GM19395 (cell line): ENCODE measurements around the gene C14orf93.
"Not testable (repeated sequence)": the region's sequence is repeated elsewhere in the genome, so short reads cannot be mapped to it uniquely, and the experiment has no call there.

Experiments
- ATAC-seq: cut with Tn5 transposase; IDR thresholded peaks from one replicate; pipeline ENCODE4 v1.9.1; 2021; ENCODE audit warnings: mild to moderate bottlenecking, moderate library complexity; ENCODE audit not compliant: unreplicated experiment

The C14orf93 gene

GRCh38 chr14:22977684-22978486, 32.1 kb downstream of the C14orf93 start:
- no peak for ATAC-seq

- no peak for ATAC-seq
Observed at GRCh38 chr14:22977434-22977683, 32.6 kb downstream of the C14orf93 start.

- ATAC-seq = no peak
Observed at GRCh38 chr14:22976620-22977433, 33.1 kb downstream of the C14orf93 start.

- ATAC-seq = no peak
Observed at GRCh38 chr14:22974530-22975313, 35.2 kb downstream of the C14orf93 start.

- no peak for ATAC-seq
Observed at GRCh38 chr14:22973217-22974032, 36.5 kb downstream of the C14orf93 start.

- no peak for ATAC-seq
Observed at GRCh38 chr14:22972313-22972930, 37.5 kb downstream of the C14orf93 start.

GRCh38 chr14:22971152-22971551, 38.8 kb downstream of the C14orf93 start:
- no peak for ATAC-seq

GRCh38 chr14:22966783-22967269, 43.1 kb downstream of the C14orf93 start:
- no peak for ATAC-seq

GRCh38 chr14:22965916-22966782, 43.8 kb downstream of the C14orf93 start:
- ATAC-seq = not testable (repeated sequence)

- ATAC-seq = no peak
Observed at GRCh38 chr14:22962061-22962676, 47.8 kb downstream of the C14orf93 start.

- no peak for ATAC-seq
Observed at GRCh38 chr14:22955702-22956569, 54.0 kb downstream of the C14orf93 start.

GRCh38 chr14:22952418-22952817, 57.5 kb downstream of the C14orf93 start:
- ATAC-seq = no peak

GRCh38 chr14:22951795-22952194, 58.1 kb downstream of the C14orf93 start:
- not testable (repeated sequence) for ATAC-seq

- no peak for ATAC-seq
Observed at GRCh38 chr14:22945642-22946041, 64.3 kb downstream of the C14orf93 start.

GRCh38 chr14:22939684-22940083, 70.3 kb downstream of the C14orf93 start:
- no peak for ATAC-seq
